ENCODE results near the gene CYP2D6.
"Not testable (repeated sequence)": the region's sequence is repeated elsewhere in the genome, so short reads cannot be mapped to it uniquely, and the experiment has no call there.

The CYP2D6 gene

DNA sequence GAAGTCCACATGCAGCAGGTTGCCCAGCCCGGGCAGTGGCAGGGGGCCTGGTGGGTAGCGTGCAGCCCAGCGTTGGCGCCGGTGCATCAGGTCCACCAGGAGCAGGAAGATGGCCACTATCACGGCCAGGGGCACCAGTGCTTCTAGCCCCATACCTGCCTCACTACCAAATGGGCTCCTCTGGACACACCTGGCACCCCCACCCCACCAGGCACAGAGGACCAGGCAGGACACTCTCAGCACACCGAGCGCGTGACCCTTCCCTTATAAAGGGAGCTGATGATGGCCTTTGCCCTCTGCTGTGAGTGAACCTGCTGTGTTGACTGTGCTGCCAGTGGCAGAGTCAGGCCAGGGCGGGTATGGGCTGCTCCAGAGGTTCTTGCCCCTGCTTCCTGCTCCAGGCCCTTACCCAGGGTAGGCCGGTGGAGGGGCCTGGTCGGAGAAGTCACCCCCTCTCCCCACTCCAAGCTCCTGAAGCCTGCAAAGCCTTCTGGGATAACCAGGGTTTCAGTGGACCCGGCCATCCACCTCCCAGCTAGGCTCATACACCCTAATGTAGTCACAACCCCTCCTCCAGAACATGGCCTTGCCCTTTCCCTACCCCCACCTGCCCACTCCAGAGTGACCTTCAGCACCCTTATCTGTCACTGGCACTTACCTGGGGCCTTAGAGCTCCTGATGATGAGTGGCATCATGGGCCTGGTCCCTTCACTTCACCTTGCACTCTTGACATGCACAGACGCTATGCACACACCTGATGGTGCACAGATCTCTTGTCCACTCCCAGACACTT is at the start of gene CYP2D6:
Gene CYP2D6 (minus strand): TSS at position 172 of the 793 bp plus-strand sequence. CDS start 19 bp downstream, at position 153.
- not testable (repeated sequence) for H3K27me3 ChIP-seq (ENCODE audit: control insufficient read depth, insufficient read depth, low read length); H3K4me3 ChIP-seq (ENCODE audit: low read depth, low read length); H3K36me3 ChIP-seq (ENCODE audit: control insufficient read depth, insufficient read depth, low read length); H3K4me1 ChIP-seq (ENCODE audit: control insufficient read depth, insufficient read depth, low read length); H3K9ac ChIP-seq (ENCODE audit: low read depth, low read length); H3K9me3 ChIP-seq (ENCODE audit: control insufficient read depth, insufficient read depth, low read length)

DNA sequence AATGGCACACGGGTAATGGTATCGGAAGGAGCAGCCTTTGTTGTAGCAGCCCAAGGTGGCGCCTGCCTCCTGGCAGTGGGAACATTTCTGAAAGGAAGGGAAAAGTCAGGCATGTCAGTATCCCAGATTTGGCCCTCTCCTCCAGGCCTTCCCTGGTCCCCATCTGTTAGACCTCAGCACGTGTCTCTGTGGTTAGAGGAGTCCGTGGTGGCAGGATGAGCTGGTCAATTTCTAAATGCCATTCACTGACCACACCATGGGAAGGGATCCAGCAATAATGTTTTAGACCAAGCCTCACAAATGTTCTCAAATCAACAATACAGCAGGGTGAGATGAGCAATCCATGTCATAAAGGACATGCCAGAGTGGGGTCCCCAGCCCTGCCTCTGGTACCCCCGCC is 49.0 kb upstream of the CYP2D6 start:
- no peaks in the 10 kb centered on the region for H3K27me3 ChIP-seq (ENCODE audit: control insufficient read depth, insufficient read depth, low read length)
- H3K36me3 ChIP-seq (ENCODE audit: control insufficient read depth, insufficient read depth, low read length), result no peaks in the 10 kb centered on the region
- H3K9me3 ChIP-seq (ENCODE audit: control insufficient read depth, insufficient read depth, low read length), result no peaks in the 10 kb centered on the region
- no peaks in the 10 kb centered on the region for H3K4me1 ChIP-seq (ENCODE audit: control insufficient read depth, insufficient read depth, low read length)
- no peak overlapping the region for H3K4me3 ChIP-seq (ENCODE audit: low read depth, low read length)
- no peak overlapping the region for H3K9ac ChIP-seq (ENCODE audit: low read depth, low read length)

DNA sequence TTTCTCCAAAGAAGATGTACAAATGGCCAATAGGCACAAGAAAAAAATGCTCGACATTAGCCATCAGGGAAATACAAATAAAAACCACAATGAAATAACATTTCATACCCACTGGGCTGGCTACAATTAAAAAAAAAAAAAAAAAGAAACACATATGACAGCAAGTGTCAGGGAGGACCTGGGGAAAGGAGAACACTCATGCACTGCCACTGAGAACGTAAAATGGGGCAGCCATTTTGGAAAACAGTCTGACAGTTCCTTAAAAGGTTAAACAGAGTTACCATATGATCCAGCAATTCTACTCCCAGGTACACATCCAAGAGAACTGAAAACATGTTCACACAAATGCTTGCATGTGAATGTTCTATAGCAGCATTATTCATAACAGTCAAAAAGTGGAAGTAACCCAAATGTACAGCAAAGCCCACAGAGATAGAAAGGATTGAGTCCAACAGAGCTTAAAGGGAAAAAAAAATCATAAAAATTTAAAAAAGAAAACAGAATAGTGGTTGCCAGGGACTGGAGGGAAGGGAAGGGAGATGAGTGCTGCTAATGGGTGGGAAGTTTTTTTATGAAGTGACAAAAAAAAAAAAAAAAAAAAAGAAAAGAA is 48.4 kb upstream of the CYP2D6 start:
- no peak overlapping the region for H3K9ac ChIP-seq (ENCODE audit: low read depth, low read length)
- no peaks in the 10 kb centered on the region for H3K27me3 ChIP-seq (ENCODE audit: control insufficient read depth, insufficient read depth, low read length)
- no peaks in the 10 kb centered on the region for H3K9me3 ChIP-seq (ENCODE audit: control insufficient read depth, insufficient read depth, low read length)
- no peaks in the 10 kb centered on the region for H3K36me3 ChIP-seq (ENCODE audit: control insufficient read depth, insufficient read depth, low read length)
- no peak overlapping the region for H3K4me3 ChIP-seq (ENCODE audit: low read depth, low read length)
- no peaks in the 10 kb centered on the region for H3K4me1 ChIP-seq (ENCODE audit: control insufficient read depth, insufficient read depth, low read length)

- Histone ChIP-seq H3K9ac (ENCODE audit: low read depth, low read length) (no peak overlapping the region), H3K36me3 (ENCODE audit: control insufficient read depth, insufficient read depth, low read length) (no peaks in the 10 kb centered on the region), H3K9me3 (ENCODE audit: control insufficient read depth, insufficient read depth, low read length) (no peaks in the 10 kb centered on the region), H3K4me3 (ENCODE audit: low read depth, low read length) (no peak overlapping the region), H3K4me1 (ENCODE audit: control insufficient read depth, insufficient read depth, low read length) (no peaks in the 10 kb centered on the region), H3K27me3 (ENCODE audit: control insufficient read depth, insufficient read depth, low read length) (no peaks in the 10 kb centered on the region)
Observed at GRCh38 chr22:42177891-42178336, 47.3 kb upstream of the CYP2D6 start.

GRCh38 chr22:42176255-42176915 is 45.8 kb upstream of the CYP2D6 start:
- H3K4me3 ChIP-seq (ENCODE audit: low read depth, low read length), result no peak overlapping the region
- H3K9me3 ChIP-seq (ENCODE audit: control insufficient read depth, insufficient read depth, low read length), result no peaks in the 10 kb centered on the region
- no peak overlapping the region for H3K9ac ChIP-seq (ENCODE audit: low read depth, low read length)
- no peaks in the 10 kb centered on the region for H3K4me1 ChIP-seq (ENCODE audit: control insufficient read depth, insufficient read depth, low read length)
- H3K27me3 ChIP-seq (ENCODE audit: control insufficient read depth, insufficient read depth, low read length), result no peaks in the 10 kb centered on the region
- no peaks in the 10 kb centered on the region for H3K36me3 ChIP-seq (ENCODE audit: control insufficient read depth, insufficient read depth, low read length)

GRCh38 chr22:42174062-42174461 is 43.5 kb upstream of the CYP2D6 start:
- Histone ChIP-seq H3K9me3 (ENCODE audit: control insufficient read depth, insufficient read depth, low read length) (no peaks in the 10 kb centered on the region), H3K4me3 (ENCODE audit: low read depth, low read length) (no peak overlapping the region), H3K9ac (ENCODE audit: low read depth, low read length) (no peak overlapping the region), H3K36me3 (ENCODE audit: control insufficient read depth, insufficient read depth, low read length) (no peaks in the 10 kb centered on the region), H3K27me3 (ENCODE audit: control insufficient read depth, insufficient read depth, low read length) (no peaks in the 10 kb centered on the region), H3K4me1 (ENCODE audit: control insufficient read depth, insufficient read depth, low read length) (peaks cover 5% of the 10 kb centered on the region)

GRCh38 chr22:42173183-42173926 is 42.7 kb upstream of the CYP2D6 start:
- H3K27me3 ChIP-seq (ENCODE audit: control insufficient read depth, insufficient read depth, low read length), result no peaks in the 10 kb centered on the region
- H3K4me1 ChIP-seq (ENCODE audit: control insufficient read depth, insufficient read depth, low read length), result peaks cover 5% of the 10 kb centered on the region

DNA sequence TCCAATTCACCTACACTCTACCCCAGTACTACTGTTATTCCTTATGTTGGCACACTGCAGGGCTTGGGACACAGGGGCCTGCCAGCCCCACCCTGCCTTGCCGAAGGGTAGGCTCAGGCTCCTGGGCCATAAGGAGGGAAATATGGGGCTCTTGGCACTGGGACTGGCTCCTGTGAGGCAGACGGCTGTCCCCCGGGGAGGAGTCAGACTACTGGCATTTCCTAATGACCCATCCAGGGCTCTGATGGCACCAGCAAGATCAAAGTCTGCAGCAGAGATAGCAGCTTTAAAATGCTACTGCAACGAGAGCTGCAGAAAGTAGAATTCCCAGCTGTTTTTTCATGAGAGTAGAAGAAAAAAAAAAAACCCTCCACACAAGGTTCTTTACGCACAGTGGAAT is 42.2 kb upstream of the CYP2D6 start:
- Histone ChIP-seq H3K9me3 (ENCODE audit: control insufficient read depth, insufficient read depth, low read length) (no peaks in the 10 kb centered on the region), H3K4me1 (ENCODE audit: control insufficient read depth, insufficient read depth, low read length) (peaks cover 5% of the 10 kb centered on the region), H3K36me3 (ENCODE audit: control insufficient read depth, insufficient read depth, low read length) (no peaks in the 10 kb centered on the region), H3K27me3 (ENCODE audit: control insufficient read depth, insufficient read depth, low read length) (no peaks in the 10 kb centered on the region), H3K9ac (ENCODE audit: low read depth, low read length) (no peak overlapping the region), H3K4me3 (ENCODE audit: low read depth, low read length) (no peak overlapping the region)

More at GRCh38 chr22:42173183-42173926, 42.7 kb upstream of the CYP2D6 start:
- Histone ChIP-seq H3K4me3 (ENCODE audit: low read depth, low read length) (no peak overlapping the region), H3K9ac (ENCODE audit: low read depth, low read length) (no peak overlapping the region), H3K36me3 (ENCODE audit: control insufficient read depth, insufficient read depth, low read length) (no peaks in the 10 kb centered on the region), H3K9me3 (ENCODE audit: control insufficient read depth, insufficient read depth, low read length) (no peaks in the 10 kb centered on the region)

DNA sequence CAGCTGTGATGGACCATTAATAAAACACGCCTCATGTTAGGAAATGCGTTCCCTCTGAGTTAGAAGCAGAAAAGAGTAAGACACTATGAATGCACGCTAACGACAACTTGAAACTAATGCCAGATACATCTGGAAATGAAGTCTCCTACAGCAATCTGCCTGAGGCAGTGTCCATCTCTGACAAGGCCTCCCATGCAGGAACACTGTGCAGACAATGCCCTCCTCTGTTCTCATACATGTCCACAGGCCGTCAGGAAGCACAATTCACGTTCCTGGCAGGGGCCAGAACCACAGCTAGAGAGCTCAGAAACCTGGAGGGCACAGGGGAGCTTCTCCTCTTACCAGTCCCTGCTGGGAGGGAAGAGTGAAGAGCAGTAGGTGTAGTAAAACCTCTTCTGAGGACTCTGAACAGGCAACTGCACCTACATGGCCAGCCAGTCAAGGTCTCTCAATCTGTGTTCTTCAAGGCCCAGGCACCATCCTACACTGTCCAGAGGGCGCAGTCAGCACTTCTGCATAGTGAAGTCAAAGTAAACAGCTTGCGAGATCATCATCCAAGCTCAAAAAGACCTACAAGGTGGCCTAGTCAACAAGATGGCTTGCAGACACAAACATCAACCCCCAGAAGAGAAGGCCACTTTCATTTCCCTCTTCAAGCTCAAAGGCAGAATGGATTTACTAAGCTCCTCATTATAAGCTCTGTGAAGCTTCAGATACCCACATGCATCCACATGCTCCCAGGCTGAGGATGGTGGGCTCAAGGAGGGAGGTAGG is 41.5 kb upstream of the CYP2D6 start:
- no peaks in the 10 kb centered on the region for H3K9me3 ChIP-seq (ENCODE audit: control insufficient read depth, insufficient read depth, low read length)
- peaks cover under 1% of the 10 kb centered on the region for H3K36me3 ChIP-seq (ENCODE audit: control insufficient read depth, insufficient read depth, low read length)
- H3K4me3 ChIP-seq (ENCODE audit: low read depth, low read length), result no peak overlapping the region
- H3K4me1 ChIP-seq (ENCODE audit: control insufficient read depth, insufficient read depth, low read length), result peaks cover 5% of the 10 kb centered on the region
- no peak overlapping the region for H3K9ac ChIP-seq (ENCODE audit: low read depth, low read length)
- no peaks in the 10 kb centered on the region for H3K27me3 ChIP-seq (ENCODE audit: control insufficient read depth, insufficient read depth, low read length)

- peaks cover 5% of the 10 kb centered on the region for H3K36me3 ChIP-seq (ENCODE audit: control insufficient read depth, insufficient read depth, low read length)
- no peaks in the 10 kb centered on the region for H3K27me3 ChIP-seq (ENCODE audit: control insufficient read depth, insufficient read depth, low read length)
- no peak overlapping the region for H3K4me3 ChIP-seq (ENCODE audit: low read depth, low read length)
- H3K4me1 ChIP-seq (ENCODE audit: control insufficient read depth, insufficient read depth, low read length), result peaks cover 5% of the 10 kb centered on the region
- H3K9me3 ChIP-seq (ENCODE audit: control insufficient read depth, insufficient read depth, low read length), result no peaks in the 10 kb centered on the region
- H3K9ac ChIP-seq (ENCODE audit: low read depth, low read length), result no peak overlapping the region
Observed at GRCh38 chr22:42171417-42171816, 40.8 kb upstream of the CYP2D6 start.

DNA sequence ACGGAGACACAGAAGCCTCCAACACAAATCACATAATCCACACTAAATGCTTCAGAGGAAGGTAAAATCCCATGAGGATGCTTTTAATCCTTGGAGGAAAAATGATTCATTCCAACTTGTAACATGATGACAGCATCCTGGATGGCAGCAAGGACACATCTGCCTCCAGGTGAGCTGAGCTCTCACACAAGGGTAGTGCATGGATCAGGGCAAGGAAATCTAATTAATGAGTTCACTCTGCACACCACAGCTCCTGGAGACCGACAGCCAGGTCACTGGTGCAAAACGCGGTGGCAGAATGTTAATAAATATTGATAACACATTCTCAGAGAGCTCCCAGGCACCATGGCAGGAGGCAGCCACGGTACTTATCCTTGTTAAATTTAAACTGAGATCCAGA is 40.3 kb upstream of the CYP2D6 start:
- Histone ChIP-seq H3K36me3 (ENCODE audit: control insufficient read depth, insufficient read depth, low read length) (peaks cover 6% of the 10 kb centered on the region), H3K4me1 (ENCODE audit: control insufficient read depth, insufficient read depth, low read length) (peaks cover 5% of the 10 kb centered on the region), H3K4me3 (ENCODE audit: low read depth, low read length) (no peak overlapping the region), H3K9me3 (ENCODE audit: control insufficient read depth, insufficient read depth, low read length) (no peaks in the 10 kb centered on the region), H3K9ac (ENCODE audit: low read depth, low read length) (no peak overlapping the region), H3K27me3 (ENCODE audit: control insufficient read depth, insufficient read depth, low read length) (no peaks in the 10 kb centered on the region)
